Brain microvascular endothelial cell (primary cell): Measurements from ENCODE around the gene SCAI.
A peak's percentile ranks its signal among the peaks of the same experiment; 100 is the strongest.

ENCODE experiments used
- DNase-seq: peaks from one replicate; pipeline ENCODE4 v3.0.0-alpha.2; 2020
- H3K27ac ChIP-seq: fragments of 250-450 bp; sonication (Bioruptor Pico); 2 replicates; pipeline ENCODE4 v1.5.1; 2020; ENCODE audit warnings: mild to moderate bottlenecking, moderate library complexity
- H3K27me3 ChIP-seq: fragments of 250-450 bp; sonication (Bioruptor Pico); replicated peaks from 2 replicates; pipeline ENCODE4 v1.5.1; 2020; ENCODE audit warnings: mild to moderate bottlenecking
- H3K36me3 ChIP-seq: fragments of 250-450 bp; sonication (Bioruptor Pico); replicated peaks from 2 replicates; pipeline ENCODE4 v1.5.1; 2020; ENCODE audit warnings: mild to moderate bottlenecking
- H3K4me3 ChIP-seq: 2 replicates; pipeline ENCODE4 v1.5.1; 2011; ENCODE audit warnings: low read depth, mild to moderate bottlenecking, control low read depth, low read length, moderate library complexity
- in situ Hi-C: cut with HindIII; loops from 2 replicates; pipeline ENCODE4 v1.10.0; 2017; ENCODE audit warnings: low sequenced_read_pairs, low pct_ligation_motif_present
- TF ChIP-seq, protein P1 (sequence below): IDR thresholded peaks from 2 replicates; pipeline ENCODE4 v1.5.1; 2011; ENCODE audit warnings: low read depth, mild to moderate bottlenecking, moderate library complexity, low read length, control low read depth, inconsistent platforms; ENCODE audit errors: missing control alignments

Gene SCAI

GRCh38 chr9:125153712-125154367, 10.5 kb upstream of the SCAI start:
- DNase-seq = no peak
- no peak overlapping the region for H3K27ac ChIP-seq
- no peaks in the 10 kb centered on the region for H3K27me3 ChIP-seq
- no peak overlapping the region for H3K4me3 ChIP-seq
- TF ChIP-seq, protein P1, sequence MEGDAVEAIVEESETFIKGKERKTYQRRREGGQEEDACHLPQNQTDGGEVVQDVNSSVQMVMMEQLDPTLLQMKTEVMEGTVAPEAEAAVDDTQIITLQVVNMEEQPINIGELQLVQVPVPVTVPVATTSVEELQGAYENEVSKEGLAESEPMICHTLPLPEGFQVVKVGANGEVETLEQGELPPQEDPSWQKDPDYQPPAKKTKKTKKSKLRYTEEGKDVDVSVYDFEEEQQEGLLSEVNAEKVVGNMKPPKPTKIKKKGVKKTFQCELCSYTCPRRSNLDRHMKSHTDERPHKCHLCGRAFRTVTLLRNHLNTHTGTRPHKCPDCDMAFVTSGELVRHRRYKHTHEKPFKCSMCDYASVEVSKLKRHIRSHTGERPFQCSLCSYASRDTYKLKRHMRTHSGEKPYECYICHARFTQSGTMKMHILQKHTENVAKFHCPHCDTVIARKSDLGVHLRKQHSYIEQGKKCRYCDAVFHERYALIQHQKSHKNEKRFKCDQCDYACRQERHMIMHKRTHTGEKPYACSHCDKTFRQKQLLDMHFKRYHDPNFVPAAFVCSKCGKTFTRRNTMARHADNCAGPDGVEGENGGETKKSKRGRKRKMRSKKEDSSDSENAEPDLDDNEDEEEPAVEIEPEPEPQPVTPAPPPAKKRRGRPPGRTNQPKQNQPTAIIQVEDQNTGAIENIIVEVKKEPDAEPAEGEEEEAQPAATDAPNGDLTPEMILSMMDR = no peak
- in situ Hi-C loops = no loop called here
- peaks cover 29% of the 10 kb centered on the region for H3K36me3 ChIP-seq

GRCh38 chr9:125151730-125152129, 8.4 kb upstream of the SCAI start:
- Histone ChIP-seq H3K27ac (no peak overlapping the region), H3K36me3 (peaks cover 29% of the 10 kb centered on the region), H3K27me3 (no peaks in the 10 kb centered on the region), H3K4me3 (no peak overlapping the region)
- in situ Hi-C loops = no loop called here
- DNase-seq = no peak
- TF ChIP-seq, protein P1 = no peak

GRCh38 chr9:125150349-125151245, 7.3 kb upstream of the SCAI start:
- no peak for DNase-seq
- Histone ChIP-seq H3K4me3 (no peak overlapping the region), H3K36me3 (peaks cover 29% of the 10 kb centered on the region), H3K27ac (no peak overlapping the region), H3K27me3 (no peaks in the 10 kb centered on the region)
- in situ Hi-C loops = no loop called here
- TF ChIP-seq, protein P1 = no peak

DNA sequence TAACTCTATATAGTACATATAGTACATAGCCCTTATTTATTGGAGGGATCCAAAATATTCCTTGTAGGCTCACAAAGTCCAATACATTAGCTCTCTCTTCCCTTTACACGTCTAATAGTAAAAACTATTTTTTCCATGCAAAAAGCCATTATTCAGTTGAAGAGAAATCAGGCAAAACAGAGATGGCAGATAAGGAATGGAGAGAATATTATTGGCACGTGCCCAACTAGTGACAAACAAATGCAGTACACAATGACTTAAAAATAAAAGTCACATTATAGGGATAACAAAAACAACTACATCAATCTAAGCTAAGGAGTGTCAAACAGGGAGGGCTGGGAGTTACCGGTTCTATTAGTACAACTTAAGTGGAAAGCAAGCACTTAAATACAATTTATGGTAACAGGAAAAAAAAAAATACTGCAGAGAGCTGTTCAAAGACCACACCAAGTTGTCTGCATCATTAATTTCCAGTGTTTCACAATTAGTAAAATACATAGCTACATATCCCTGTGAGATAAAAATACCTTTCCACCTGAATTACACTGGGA, 4.1 kb upstream of the SCAI start:
- DNase-seq = no peak
- Histone ChIP-seq H3K4me3 (no peak overlapping the region), H3K27ac (no peak overlapping the region), H3K27me3 (no peaks in the 10 kb centered on the region), H3K36me3 (peaks cover 14% of the 10 kb centered on the region)
- TF ChIP-seq, protein P1 = no peak
- in situ Hi-C loops = no loop called here

DNA sequence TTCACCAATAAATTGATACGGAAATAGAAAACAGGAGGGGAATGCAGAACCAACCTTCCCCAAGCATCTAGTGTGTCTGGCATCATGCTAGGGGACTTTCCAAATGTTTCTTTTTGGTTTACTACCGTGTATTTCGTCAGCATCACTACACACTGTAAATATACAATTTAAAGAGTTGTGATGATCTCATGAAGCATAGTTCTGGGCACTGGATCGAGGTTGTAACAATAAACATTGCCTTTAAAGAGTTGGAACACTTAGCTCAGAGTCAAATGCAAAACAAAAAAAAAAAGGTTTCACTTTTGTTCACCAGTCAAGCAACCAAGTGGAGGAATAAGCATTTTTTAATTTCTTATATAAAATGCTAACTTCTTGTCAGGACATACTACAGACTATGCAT, 2.9 kb upstream of the SCAI start:
- TF ChIP-seq, protein P1 = no peak
- in situ Hi-C loops = no loop called here
- peak; percentile 11 for DNase-seq
- Histone ChIP-seq H3K27me3 (no peaks in the 10 kb centered on the region), H3K27ac (no peak overlapping the region), H3K36me3 (peaks cover 11% of the 10 kb centered on the region), H3K4me3 (no peak overlapping the region)
